ENCODE data around the gene KLHL9.

- TF ChIP-seq POLR2A (IDR thresholded peaks at IDR 0.05) (no peak), POLR2AphosphoS5 (IDR thresholded peaks at IDR 0.05) (no peak)
- TF ChIP-seq, protein P1, sequence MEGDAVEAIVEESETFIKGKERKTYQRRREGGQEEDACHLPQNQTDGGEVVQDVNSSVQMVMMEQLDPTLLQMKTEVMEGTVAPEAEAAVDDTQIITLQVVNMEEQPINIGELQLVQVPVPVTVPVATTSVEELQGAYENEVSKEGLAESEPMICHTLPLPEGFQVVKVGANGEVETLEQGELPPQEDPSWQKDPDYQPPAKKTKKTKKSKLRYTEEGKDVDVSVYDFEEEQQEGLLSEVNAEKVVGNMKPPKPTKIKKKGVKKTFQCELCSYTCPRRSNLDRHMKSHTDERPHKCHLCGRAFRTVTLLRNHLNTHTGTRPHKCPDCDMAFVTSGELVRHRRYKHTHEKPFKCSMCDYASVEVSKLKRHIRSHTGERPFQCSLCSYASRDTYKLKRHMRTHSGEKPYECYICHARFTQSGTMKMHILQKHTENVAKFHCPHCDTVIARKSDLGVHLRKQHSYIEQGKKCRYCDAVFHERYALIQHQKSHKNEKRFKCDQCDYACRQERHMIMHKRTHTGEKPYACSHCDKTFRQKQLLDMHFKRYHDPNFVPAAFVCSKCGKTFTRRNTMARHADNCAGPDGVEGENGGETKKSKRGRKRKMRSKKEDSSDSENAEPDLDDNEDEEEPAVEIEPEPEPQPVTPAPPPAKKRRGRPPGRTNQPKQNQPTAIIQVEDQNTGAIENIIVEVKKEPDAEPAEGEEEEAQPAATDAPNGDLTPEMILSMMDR (IDR thresholded peaks at IDR 0.05), result no peak
Measured at GRCh38 chr9:21316860-21317259, 18.3 kb downstream of the KLHL9 start.
